NCI-H146 (cell line): ENCODE data around the gene CISTR.

ENCODE experiments used
- DNase-seq: peaks from one replicate; lab custom pipeline; 2025; lab: John Stamatoyannopoulos, UW

The CISTR gene

GRCh38 chr12:53743266-53744129 is 8.3 kb downstream of the CISTR start:
- DNase-seq: peak; percentile 68

DNA sequence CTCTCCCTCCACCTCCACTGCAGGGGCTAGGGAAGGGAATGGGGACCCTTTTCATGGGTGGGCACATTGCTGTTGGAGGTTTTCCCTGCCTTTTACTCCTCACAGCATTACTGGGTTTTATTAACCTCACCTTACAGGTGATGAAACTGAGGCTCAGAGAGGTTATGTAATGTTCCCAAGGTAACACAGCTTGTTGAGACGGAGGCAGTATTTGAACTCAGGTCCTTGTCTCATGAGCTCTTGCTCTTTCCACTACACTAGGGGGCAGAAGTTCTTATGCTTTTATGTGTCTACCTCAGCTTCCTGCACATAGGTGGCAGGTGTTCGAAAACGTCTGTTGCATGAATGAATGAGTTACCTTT is 11.7 kb downstream of the CISTR start:
- no peak for DNase-seq

GRCh38 chr12:53739214-53740129 is 12.3 kb downstream of the CISTR start:
- peak; percentile 38 for DNase-seq

DNA sequence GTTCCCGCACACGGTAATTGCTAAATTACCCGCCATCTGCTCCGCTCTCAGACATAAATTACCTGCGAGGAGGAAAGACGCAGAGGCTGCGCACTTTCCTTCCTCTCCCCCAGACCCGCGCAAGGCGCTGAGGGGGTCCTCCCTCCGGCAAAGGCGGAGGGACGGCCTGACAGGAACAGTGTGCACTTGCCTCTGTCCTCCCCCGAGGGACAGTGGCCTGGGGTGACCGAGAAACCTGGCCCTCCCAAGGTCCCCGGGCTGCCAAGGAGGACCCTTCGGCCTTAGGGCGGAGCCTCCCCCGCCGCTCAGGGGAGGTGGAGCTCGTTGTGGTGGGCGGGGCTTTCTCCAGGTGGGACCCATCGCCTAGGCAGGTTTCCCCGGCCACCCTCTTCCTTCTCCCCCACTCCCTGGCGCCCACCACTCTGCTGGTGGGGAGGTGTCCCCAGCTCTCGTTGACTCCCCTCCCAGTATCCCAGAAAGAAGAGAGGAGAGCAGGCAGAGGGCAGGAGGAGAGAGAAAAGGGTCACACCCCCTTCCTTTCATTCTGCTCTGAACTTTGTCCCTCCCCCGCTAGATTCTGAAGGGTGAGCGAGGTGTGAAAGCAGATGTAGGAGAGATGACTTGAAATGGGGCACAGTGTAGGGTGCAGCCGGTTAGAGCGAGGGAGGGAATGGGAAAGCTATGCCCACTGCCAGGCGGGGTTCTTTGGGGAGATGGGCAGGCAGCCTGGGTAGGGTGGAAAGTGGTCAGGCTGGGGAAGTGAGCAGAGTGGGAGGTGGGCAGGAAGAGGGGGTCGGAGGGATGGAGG is 13.2 kb downstream of the CISTR start:
- DNase-seq: peak; percentile 61

GRCh38 chr12:53737951-53738405 is 13.8 kb downstream of the CISTR start:
- DNase-seq: no peak

- peak; percentile 50 for DNase-seq
Observed at GRCh38 chr12:53737093-53737808, 14.5 kb downstream of the CISTR start.

DNA sequence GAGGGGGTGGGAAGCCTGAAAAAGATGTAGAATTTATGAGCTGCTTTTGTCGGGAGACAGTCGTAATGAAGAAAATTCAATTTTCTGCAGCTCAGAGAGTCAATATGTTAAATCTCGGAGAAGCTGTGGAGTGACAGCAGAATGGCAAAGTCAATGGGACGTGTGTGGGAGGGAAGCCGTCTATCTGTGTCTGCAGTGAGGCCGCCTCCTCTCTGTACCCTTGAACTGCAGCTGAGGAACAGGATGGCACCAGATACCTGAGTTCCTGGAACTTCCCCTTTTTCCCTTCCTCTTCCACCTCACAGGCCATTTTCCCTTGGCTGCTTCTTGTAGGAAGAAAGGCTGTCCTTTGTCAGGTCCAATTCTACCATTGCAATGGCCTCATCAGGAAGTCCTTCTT is 15.2 kb downstream of the CISTR start:
- no peak for DNase-seq

- no peak for DNase-seq
Observed at GRCh38 chr12:53735556-53735955, 16.2 kb downstream of the CISTR start.

GRCh38 chr12:53734425-53734824 is 17.4 kb downstream of the CISTR start:
- DNase-seq: no peak

DNA sequence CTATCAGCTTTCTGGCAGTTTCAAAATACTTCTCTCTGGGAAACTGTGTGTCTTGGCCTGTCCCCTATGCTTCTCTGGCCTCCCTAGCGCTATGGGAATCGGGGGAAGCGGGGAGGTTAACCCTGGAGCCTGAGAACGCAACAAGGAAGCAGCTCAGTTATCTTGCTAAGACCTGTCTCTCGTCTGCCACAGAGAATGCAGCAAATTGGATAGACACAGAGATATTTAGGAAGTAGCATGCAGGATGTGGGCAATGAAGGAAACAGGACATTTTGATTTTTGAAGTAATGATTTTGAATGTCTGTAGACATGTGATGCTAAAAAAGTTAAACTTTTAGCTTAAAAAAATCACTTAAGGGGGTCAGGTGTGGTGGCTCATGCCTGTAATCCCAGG is 18.0 kb downstream of the CISTR start:
- DNase-seq: no peak

DNA sequence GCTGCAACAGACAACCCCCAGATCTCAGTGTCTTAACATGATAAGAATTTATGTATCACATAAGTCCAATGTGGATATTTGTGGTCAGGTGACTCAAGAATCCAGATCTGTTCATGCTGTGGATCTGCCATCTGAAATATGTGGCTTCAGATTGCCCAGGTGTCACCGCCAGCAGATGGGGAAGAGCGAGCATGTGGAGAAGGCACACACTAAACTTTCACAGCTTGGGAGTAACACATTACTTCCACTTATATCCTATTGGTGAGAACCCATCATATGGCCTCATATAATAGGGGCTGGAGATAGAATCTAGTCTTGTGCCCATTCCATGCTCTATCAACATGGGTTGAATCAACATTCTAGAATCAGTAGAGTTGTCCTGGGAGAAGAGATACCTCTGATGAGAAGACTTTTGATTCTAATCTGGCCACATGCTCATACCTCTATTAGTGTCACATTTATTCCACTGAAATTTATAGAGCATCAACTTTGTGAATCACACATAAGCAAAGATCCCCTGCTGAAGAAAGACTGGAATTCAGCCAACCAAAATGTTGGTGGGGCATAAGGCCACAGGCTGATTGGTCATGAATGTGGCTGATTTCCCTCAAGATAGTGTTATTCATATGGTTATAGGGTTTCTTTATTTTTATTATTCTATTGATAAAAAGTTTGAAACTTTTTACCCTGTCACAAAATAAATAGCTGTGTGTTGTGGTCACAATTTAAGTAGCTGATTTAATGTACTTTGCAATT is 18.6 kb downstream of the CISTR start:
- no peak for DNase-seq

DNA sequence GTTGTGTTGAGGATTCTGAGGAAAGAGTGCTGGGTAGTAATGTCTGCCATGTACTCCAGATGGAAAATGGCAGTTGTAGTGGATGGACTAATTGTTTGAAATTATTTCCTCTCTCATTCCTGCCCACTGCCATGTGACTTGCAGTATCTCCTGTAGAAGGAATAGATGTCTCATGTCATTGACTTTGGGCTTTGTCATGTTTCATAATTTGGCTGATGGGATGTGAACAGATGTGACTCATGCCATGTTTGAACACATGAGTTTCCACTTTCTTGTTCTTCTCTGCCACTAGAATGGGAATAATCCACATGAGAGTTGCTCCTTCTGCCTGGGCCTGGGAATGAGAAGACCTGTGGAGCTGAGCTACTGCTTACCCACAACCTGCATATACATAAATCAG is 22.1 kb downstream of the CISTR start:
- DNase-seq: no peak

DNA sequence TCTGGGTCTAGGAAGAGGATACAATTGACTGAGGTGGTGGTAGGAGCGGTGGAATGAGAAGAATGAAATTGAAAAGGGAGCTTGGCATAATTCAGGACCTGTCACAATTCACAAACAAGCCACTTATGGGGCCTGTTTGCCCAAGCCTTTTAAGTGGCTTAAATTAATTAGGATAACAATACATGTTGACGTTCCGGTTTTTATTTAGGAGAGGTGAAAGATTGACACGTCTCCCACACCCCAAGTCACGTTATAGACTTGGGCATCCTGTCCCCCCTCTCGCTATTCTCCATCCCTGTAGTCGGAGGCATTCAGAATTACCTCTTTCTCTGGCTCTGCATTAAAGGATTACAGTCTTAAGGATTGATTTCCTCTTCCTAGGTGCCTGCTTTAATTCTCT is 23.6 kb downstream of the CISTR start:
- DNase-seq: no peak

- peak; percentile 99 for DNase-seq
Observed at GRCh38 chr12:53727310-53728041, 24.3 kb downstream of the CISTR start, which contains the start of gene CALCOCO1. Gene CALCOCO1 (minus strand): TSS chr12:53727452. CDS start chr12:53725242, 2,210 bp downstream.

- DNase-seq: no peak
Observed at GRCh38 chr12:53726946-53727309, 24.9 kb downstream of the CISTR start.

- DNase-seq: no peak
Observed at GRCh38 chr12:53726341-53726740, 25.4 kb downstream of the CISTR start.

DNA sequence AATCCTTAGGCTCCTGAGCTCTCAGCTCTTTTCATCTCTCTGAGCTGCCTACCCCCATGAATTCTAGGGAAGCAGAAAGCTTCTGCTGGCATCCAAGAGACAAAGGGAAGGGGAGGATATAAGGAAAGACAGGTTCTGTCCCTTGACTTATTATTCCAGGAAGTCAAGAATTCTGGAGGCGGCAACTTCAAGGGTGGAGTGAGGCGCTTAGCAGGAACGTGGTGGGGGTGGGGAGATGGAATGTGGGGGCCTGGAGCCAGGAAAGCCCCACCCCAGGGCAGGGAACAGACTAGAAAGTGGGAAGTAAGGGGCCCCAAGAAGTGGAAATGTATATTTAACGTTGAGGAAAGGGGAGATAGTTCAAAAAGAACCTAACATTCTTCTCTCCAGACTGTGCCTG is 26.0 kb downstream of the CISTR start:
- DNase-seq: no peak

DNA sequence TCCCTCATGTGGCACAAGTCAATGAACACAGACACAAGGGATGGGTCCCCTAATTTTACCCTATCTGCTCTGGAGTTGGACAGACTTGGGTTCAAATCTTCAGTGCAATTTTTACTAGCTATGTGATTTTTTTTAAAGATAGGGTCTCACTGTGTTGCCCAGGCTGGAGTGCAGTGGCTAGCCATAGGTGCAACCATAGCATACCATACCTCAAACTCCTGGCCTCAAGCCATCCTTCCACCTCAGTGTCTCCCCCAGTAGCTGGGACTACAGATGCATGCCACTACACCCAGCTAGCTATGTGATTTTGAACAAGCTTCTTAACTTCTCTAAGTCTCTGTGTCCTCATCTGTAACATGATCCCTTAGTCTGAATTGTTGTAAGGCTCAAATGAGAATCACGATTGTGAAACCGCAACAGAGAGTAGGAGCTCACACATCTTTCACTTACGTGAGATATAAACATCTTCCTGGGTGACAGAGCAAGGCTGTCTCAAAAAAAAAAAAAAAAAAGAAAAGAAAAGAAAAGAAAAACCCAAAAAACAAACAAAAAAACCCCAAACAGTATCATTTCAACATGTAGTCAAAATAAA is 29.2 kb downstream of the CISTR start:
- DNase-seq: no peak

DNA sequence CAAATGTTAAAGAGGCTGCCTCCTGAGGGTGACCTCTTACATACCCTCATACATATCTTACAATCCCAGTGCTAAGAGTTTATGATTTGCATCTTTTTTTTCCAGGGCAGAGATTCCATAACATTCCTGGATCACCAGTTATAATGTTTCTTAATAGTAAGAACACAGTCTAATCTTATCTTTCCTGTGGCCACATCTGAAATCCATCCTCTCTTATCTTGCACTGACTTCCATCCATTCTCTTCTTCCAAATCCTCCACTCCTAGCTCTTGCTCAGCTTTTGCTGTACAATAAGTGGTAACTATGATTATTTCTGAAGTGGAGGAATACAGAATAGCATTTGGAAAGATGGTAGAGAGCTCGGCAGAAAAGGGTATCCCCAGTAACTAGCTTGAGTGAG is 30.8 kb downstream of the CISTR start:
- no peak for DNase-seq

DNA sequence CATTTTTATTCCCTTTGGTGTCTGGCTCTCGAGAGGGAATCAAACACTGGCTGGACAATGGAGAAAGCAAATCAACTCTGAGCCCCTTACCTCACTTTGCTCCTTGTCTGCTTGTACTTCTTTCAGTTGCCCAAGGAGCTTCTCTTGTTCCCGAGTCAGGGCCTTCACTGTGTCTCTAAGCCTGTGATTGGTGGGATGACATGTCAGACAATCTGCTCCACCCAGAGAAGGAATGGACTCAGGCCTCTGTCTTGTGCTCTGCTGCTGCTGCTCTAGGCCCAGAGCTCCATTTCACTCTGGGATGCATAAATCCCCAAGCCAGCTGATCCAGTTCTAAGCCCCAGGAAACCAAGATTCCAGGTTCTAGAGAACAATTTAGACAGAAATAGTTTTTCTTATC is 32.1 kb downstream of the CISTR start:
- DNase-seq: no peak
